ENCODE measurements around the gene ATP1B2. TPM values are rescaled to one million over a fixed set of nuclear protein-coding genes. Genes with fewer than 3 reads are reported as not detected.

ATP1B2 gene
- total RNA-seq, 4 donors from 2014 or later = 0.09 to 1.5 (median 0.21) TPM; not detected in 1

GRCh38 chr17:7697828-7698588 lies 47.3 kb downstream of the ATP1B2 start:
- no peak for DNase-seq
- intact Hi-C loops (cut with DNase I) = no loop called here
- WGBS, 2 donors = 94 to 98% methylated on average over 4 of the region's 4 CpGs
- Histone ChIP-seq H3K4me3 (no peak overlapping the region), H3K9me3 (no peaks in the 10 kb centered on the region), H3K36me3 (peaks cover 0 to 47% (median 7%) of the 10 kb centered on the region in 3 donors), H3K27ac (no peak overlapping the region), H3K4me1 (no peaks in the 10 kb centered on the region), H3K27me3 (peaks cover 0 to 8% (median 0%) of the 10 kb centered on the region in 4 donors)
- TF ChIP-seq, protein P1, sequence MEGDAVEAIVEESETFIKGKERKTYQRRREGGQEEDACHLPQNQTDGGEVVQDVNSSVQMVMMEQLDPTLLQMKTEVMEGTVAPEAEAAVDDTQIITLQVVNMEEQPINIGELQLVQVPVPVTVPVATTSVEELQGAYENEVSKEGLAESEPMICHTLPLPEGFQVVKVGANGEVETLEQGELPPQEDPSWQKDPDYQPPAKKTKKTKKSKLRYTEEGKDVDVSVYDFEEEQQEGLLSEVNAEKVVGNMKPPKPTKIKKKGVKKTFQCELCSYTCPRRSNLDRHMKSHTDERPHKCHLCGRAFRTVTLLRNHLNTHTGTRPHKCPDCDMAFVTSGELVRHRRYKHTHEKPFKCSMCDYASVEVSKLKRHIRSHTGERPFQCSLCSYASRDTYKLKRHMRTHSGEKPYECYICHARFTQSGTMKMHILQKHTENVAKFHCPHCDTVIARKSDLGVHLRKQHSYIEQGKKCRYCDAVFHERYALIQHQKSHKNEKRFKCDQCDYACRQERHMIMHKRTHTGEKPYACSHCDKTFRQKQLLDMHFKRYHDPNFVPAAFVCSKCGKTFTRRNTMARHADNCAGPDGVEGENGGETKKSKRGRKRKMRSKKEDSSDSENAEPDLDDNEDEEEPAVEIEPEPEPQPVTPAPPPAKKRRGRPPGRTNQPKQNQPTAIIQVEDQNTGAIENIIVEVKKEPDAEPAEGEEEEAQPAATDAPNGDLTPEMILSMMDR (IDR thresholded peaks at IDR 0.05) = no peak
- no peak for TF ChIP-seq POLR2A (IDR thresholded peaks at IDR 0.05)

DNA sequence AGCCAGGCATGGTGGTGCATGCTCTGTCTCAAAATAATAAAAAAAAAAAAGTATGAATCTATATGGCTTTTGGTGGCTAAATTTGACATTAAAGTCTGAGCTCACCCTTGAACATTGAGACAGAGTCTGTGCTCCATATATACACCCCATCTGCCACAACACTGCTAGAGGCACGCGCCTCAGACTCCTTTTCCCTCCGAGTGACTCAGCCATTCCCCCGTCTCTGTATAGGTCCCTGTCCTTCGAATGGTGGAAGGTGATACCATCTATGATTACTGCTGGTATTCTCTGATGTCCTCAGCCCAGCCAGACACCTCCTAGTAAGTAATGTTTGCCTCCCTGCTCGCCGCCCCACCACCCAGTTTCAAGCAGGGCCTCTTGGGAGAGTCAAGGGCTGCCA lies 49.8 kb downstream of the ATP1B2 start:
- TF ChIP-seq POLR2A (IDR thresholded peaks at IDR 0.05) = no peak
- TF ChIP-seq, protein P1 (IDR thresholded peaks at IDR 0.05) = no peak
- Histone ChIP-seq H3K27ac (no peak overlapping the region), H3K4me1 (peaks cover 16 to 21% (median 19%) of the 10 kb centered on the region in 3 donors), H3K4me3 (no peak overlapping the region), H3K9me3 (no peaks in the 10 kb centered on the region), H3K27me3 (peaks cover 0 to 33% (median 9%) of the 10 kb centered on the region in 4 donors), H3K36me3 (peaks cover 0 to 33% (median 7%) of the 10 kb centered on the region in 3 donors)
- no peak for DNase-seq
- 92 to 95% methylated on average over 7 of the region's 7 CpGs for WGBS, 2 donors
- intact Hi-C loops (cut with DNase I) = no loop called here

DNA sequence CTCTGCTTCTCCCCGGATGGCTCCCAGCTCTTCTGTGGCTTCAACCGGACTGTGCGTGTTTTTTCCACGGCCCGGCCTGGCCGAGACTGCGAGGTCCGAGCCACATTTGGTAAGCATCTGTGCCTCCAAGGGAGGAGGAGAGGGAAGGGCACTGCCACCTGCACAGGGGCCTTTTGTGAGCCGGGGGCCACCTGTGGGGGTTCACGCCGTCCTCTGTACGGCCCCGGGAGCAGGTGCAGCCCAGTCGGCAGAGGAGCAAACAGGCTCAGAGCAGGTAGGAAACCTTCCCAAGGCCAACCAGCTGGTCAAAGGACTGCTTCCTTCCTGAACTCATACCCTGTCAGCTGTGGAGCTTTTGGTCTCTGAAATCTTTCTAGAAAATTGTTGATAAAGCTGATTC lies 51.0 kb downstream of the ATP1B2 start:
- peaks cover 0 to 27% (median 7%) of the 10 kb centered on the region in 3 donors for H3K36me3 ChIP-seq
- H3K4me1 ChIP-seq = peaks cover 19 to 28% (median 20%) of the 10 kb centered on the region in 3 donors
- no peak overlapping the region for H3K27ac ChIP-seq
- DNase-seq = no peak
- H3K4me3 ChIP-seq = no peak overlapping the region
- intact Hi-C loops (cut with DNase I) = no loop called here
- WGBS, 2 donors = 83 to 90% methylated on average over 2 to 6 of the region's 14 CpGs
- peaks cover 0 to 45% (median 10%) of the 10 kb centered on the region in 4 donors for H3K27me3 ChIP-seq
- no peaks in the 10 kb centered on the region for H3K9me3 ChIP-seq
- no peak for TF ChIP-seq POLR2A (IDR thresholded peaks at IDR 0.05)
- TF ChIP-seq, protein P1 (IDR thresholded peaks at IDR 0.05) = no peak

- H3K27ac ChIP-seq = no peak overlapping the region
- TF ChIP-seq, protein P1 (IDR thresholded peaks at IDR 0.05) = no peak
- no peak for TF ChIP-seq POLR2A (IDR thresholded peaks at IDR 0.05)
- DNase-seq = no peak
- intact Hi-C loops (cut with DNase I) = no loop called here
- H3K27me3 ChIP-seq = peaks cover 0 to 56% (median 10%) of the 10 kb centered on the region in 4 donors
- 70% methylated on average over 2 of the region's 13 CpGs; no CpG with 5 or more reads in 1 of the 2 donors for WGBS, 2 donors
- no peak overlapping the region for H3K4me3 ChIP-seq
- peaks cover 0 to 27% (median 7%) of the 10 kb centered on the region in 3 donors for H3K36me3 ChIP-seq
- H3K4me1 ChIP-seq = peaks cover 19 to 28% (median 20%) of the 10 kb centered on the region in 3 donors
- H3K9me3 ChIP-seq = no peaks in the 10 kb centered on the region
These were observed 52.0 kb downstream of the ATP1B2 start for GRCh38 chr17:7702776-7703175.
